ENCODE data around the gene PPFIA2. TPM values are rescaled to one million over a fixed set of nuclear protein-coding genes. Genes with fewer than 3 reads are reported as not detected.

PPFIA2 gene
- total RNA-seq, 1 donor from 2014 or later = not detected

GRCh38 chr12:81208187-81208911 is 550.8 kb downstream of the PPFIA2 start:
- no peaks in the 10 kb centered on the region for H3K36me3 Mint-ChIP-seq (ENCODE audit: low read depth)
- no peak for TF ChIP-seq CTCF (IDR thresholded peaks at IDR 0.05)
- H3K27ac Mint-ChIP-seq = no peak overlapping the region
- DNase-seq = no peak
- H3K9me3 Mint-ChIP-seq = no peaks in the 10 kb centered on the region
- ATAC-seq (ENCODE audit: low read depth) = no peak
- ChIA-PET POLR2A (no interaction called here), CTCF (no interaction called here)
- intact Hi-C loops (cut with micrococcal nuclease) = no loop called here
- no peaks in the 10 kb centered on the region for H3K4me1 Mint-ChIP-seq
- no peak overlapping the region for H3K4me3 Mint-ChIP-seq
- no peaks in the 10 kb centered on the region for H3K27me3 Mint-ChIP-seq

All from activated B cell treated with CpG ODN at 0.5 μM for 24 hours (primary cell).